H1 (cell line): Measurements from ENCODE around the gene STK11IP. TPM values are rescaled to one million over a fixed set of nuclear protein-coding genes. Genes with fewer than 3 reads are reported as not detected.

ENCODE experiments used
- ATF2 ChIP-seq: IDR thresholded peaks from 2 replicates; pipeline ENCODE4 v1.6.1; 2012; ENCODE audit warnings: low read length, inconsistent platforms
- BRCA1 ChIP-seq: IDR thresholded peaks from 2 replicates; pipeline ENCODE4 v1.6.1; 2012; ENCODE audit warnings: low read depth, low read length, improper control_type of control experiment
- EGR1 ChIP-seq: IDR thresholded peaks from 2 replicates; pipeline ENCODE4 v1.6.1; 2011; ENCODE audit warnings: low read depth, low read length, borderline replicate concordance
- HDAC2 ChIP-seq, 2 experiments: fragments of 300-600 bp in 1 of 2; sonication (generic) in 1 of 2; IDR thresholded peaks; 2 replicates each; pipeline ENCODE4 v1.6.1; 2011 to 2012; ENCODE audit warnings: low read depth in 2 of 2, low read length in 2 of 2, mild to moderate bottlenecking in 2 of 2, moderate library complexity in 2 of 2, borderline replicate concordance in 1 of 2, inconsistent platforms in 1 of 2
- KDM4A ChIP-seq: IDR thresholded peaks from one replicate; pipeline ENCODE4 v1.7.1; 2012; ENCODE audit warnings: low read depth, mild to moderate bottlenecking, moderate library complexity, low read length, inconsistent platforms; ENCODE audit not compliant: severe bottlenecking
- MAFK ChIP-seq: IDR thresholded peaks from 2 replicates; pipeline ENCODE4 v1.6.1; 2012; ENCODE audit warnings: low read depth, mild to moderate bottlenecking, improper control_type of control experiment, low read length
- RBBP5 ChIP-seq: IDR thresholded peaks from 2 replicates; pipeline ENCODE4 v1.7.1; 2012; ENCODE audit warnings: low read depth, mild to moderate bottlenecking, inconsistent platforms, low read length, moderate library complexity, borderline replicate concordance
- polyA plus RNA-seq, 7 experiments: library from polyadenylated mRNA; depleted of rRNA in 3 of 7; stranded (reverse) in 5 of 7; unstranded in 2 of 7; fragments of >200 nt in 5 of 7; fragments of 200-250 nt in 2 of 7; gene quantifications; 1 replicate in 5 of 7; 2 replicates in 1 of 7; 4 replicates in 1 of 7; pipeline versions ENCODE4 v1.2.1 to v1.2.3, GENCODE V29; 2011 to 2013; ENCODE audit warnings: missing spikeins in 2 of 7, mixed read lengths in 2 of 7
- total RNA-seq: library from RNA; stranded (reverse); fragmentation: NEBNext Ultra II Directional; extraction: Animal tissue kit (Norgen Biotek cat#: 25700); gene quantifications from 2 replicates; pipeline ENCODE4 v1.2.1, GENCODE V29; 2021
- TF ChIP-seq, protein P1 (sequence below): IDR thresholded peaks from 2 replicates; pipeline ENCODE4 v1.6.1; 2012; ENCODE audit warnings: inconsistent platforms

STK11IP gene
- total and polyA plus RNA-seq, 2 of the 8 experiments (the other 6 are each of a cell fraction or from before 2014, with no cell fraction given): 18.5 to 29.6 TPM

DNA sequence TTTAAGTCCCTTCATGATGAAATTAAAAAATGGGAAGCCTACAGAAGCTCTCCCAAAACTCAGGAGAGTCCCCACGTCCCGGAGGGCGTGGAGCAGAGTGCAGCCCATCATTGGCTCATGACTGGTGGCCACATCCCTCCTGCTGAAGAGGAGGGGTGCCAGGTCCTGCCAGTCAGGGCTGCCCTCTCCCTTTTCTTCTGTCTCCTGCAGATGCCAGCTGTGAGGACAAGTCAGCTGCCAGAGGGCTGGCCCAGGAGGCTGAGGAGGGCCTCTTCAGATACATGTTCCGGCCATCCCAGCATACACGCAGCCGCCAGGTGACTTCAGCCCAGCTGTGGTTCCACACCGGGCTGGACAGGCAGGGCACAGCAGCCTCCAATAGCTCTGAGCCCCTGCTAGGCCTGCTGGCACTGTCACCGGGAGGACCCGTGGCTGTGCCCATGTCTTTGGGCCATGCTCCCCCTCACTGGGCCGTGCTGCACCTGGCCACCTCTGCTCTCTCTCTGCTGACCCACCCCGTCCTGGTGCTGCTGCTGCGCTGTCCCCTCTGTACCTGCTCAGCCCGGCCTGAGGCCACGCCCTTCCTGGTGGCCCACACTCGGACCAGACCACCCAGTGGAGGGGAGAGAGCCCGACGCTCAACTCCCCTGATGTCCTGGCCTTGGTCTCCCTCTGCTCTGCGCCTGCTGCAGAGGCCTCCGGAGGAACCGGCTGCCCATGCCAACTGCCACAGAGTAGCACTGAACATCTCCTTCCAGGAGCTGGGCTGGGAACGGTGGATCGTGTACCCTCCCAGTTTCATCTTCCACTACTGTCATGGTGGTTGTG is 23.0 kb upstream of the STK11IP start (continued):
- no peak for TF ChIP-seq ATF2
- no peak for TF ChIP-seq EGR1
- no peak for TF ChIP-seq MAFK
- no peak for TF ChIP-seq RBBP5
- TF ChIP-seq BRCA1: no peak
- TF ChIP-seq KDM4A: no peak
- TF ChIP-seq HDAC2 (IDR thresholded peaks at IDR 0.05; ENCODE audit: borderline replicate concordance in 1 of 2, low read depth in 2 of 2, low read length in 2 of 2): no peak
- TF ChIP-seq, protein P1, sequence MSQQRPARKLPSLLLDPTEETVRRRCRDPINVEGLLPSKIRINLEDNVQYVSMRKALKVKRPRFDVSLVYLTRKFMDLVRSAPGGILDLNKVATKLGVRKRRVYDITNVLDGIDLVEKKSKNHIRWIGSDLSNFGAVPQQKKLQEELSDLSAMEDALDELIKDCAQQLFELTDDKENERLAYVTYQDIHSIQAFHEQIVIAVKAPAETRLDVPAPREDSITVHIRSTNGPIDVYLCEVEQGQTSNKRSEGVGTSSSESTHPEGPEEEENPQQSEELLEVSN: no peak
